HG02588 (cell line): ENCODE data around the gene KIAA1328.
"Not testable (repeated sequence)": the region's sequence is repeated elsewhere in the genome, so short reads cannot be mapped to it uniquely, and the experiment has no call there.

ENCODE experiments used
- ATAC-seq: cut with Tn5 transposase; IDR thresholded peaks from one replicate; pipeline ENCODE4 v1.9.1; 2021; ENCODE audit warnings: mild to moderate bottlenecking, moderate library complexity; ENCODE audit not compliant: unreplicated experiment

KIAA1328 gene

DNA sequence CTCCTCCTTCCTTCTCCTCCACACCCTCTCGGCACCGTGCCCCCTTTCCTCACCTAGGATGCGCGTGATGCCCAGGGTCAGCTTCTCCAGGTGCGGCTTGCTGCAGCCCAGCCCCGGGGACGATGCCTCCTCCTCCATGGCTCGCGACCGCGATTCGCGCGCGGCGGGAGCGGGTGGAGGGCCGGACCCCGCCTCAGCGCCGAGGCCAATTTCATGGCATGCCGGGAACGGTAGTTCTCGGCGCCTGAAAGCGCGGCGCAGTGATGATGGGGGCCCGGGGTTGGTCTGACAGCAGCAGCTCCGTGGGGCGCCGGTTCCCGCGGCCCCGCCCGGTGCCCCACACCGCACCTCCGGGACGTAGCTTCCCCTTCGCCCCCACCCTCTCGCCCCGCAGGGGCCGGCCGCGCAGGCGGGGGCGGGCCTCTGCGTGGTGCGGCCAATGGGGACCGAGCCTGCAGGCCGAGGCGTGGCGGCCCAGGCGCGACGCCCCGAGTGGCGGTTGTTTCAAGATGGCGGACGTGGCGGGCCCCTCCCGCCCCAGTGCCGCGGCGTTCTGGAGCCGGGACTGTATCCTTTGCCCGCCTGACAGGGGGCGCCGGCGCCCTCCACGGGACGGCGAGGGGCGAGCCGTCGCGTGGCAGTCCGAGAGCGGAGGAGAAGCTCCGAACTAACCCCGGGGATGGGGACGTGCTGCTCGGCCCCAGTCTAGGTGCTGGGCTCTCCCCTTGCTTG is at the start of gene KIAA1328, which contains the start of gene TPGS2:
KIAA1328 (plus strand) TSS at position 498 of the 732 bp plus-strand sequence; CDS start at position 510, 12 bp downstream.
TPGS2 (minus strand) TSS at position 373 of the 732 bp plus-strand sequence; CDS start at position 138, 235 bp downstream.
- peak; percentile 94 for ATAC-seq

DNA sequence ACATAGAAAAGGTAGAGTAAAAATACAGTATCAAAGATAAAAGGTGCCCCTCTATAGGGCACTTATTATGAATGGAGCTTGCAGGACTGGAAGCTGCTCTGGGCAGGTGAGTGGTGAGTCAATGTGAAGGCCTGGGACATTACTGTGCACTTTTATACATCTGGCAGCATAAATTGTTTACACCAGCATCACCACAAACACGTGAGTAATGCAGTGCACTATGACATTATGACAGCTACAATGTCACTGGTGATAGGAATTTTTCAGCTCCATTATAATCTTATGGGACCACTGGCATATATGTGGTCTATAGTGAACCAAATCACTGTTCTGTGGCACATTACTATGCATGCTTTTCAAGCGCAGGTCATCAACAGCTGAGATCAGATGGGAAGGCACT is 48.2 kb upstream of the KIAA1328 start:
- ATAC-seq, result no peak

DNA sequence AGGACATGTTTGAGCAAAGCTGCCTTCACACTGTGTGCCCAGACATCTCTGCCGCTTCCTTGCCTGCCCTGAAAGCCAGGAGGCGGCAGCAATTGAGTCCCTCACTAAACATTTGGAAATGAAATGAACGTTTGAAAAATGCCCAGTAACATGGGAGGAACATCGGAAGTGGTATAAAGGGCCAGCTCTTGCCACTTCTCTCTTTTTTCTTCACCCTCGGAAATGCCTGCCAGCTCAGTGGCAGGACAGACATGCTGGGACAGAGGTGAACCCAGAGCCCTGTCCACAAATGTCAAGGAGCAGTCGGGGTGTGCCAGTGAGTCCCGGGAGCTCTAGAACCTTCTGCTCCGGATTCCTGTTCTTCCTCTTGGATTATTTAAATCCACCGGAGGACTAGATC is 46.2 kb upstream of the KIAA1328 start:
- ATAC-seq, result no peak

DNA sequence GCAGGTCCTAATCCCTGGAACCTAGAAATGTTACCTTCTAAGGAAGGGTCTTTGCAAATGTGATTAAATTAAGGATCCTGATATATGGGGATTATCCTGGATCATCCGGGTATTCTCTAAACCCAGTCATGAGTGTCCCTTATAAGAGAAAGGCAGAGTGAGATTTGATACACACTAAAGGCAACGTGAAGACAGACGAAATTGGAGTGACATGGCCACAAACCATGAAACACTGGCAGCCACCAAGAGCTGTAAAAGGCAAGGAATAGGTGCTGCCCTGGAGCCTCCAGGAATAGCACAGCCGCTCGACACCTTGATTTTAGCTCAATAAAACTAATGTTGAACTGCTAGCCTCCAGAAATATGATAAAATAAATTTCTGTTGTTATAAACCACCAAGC is 45.1 kb upstream of the KIAA1328 start:
- no peak for ATAC-seq

DNA sequence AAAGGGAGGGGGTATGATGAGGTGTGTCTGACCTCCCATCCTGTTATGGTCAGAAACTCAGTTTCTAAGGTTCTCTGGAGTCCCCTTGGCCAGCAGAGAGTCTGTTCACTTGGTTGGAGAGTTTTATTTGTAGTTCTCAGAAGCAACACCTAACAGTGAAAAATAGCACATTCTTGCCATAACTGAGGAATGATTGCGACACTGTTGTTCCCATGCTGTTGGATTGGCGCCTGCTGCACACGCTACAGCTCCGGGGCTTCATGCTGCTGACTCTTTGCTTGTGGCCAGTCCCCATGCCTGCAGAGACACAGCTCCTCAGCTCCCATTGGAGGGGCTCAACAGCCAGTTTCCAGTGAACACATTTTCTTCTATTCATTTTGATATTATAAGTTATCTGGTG is 42.2 kb upstream of the KIAA1328 start:
- no peak for ATAC-seq

DNA sequence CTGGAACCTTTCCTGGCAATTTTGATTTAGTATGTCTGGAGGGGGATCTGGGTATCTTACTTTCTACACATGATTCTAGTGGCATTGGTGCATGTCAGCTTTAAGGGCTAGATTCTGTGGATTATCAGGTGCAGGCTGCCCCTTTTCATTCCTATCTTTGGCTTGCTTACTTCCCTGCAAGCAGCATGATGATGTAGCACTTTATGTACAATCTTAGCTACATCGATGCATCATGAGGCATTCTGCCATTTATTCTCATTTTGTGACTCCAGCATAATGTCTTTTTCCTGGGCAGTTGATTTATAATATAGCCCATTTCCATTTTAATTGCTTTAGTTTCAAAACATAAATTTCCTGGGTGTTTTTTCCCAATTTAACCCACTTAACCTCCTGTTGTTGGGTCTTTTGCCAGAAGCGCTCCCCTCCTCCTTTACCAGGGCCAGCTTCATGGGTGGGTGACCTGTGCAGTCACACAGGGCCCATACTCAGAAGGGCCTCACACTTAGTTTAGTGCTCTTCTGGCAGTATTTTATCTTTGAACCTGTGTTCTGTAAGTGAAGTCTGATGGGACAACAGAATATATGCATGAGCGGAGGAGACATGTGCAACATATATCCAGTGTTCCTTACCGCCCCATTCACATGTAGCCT is 36.2 kb upstream of the KIAA1328 start:
- no peak for ATAC-seq

DNA sequence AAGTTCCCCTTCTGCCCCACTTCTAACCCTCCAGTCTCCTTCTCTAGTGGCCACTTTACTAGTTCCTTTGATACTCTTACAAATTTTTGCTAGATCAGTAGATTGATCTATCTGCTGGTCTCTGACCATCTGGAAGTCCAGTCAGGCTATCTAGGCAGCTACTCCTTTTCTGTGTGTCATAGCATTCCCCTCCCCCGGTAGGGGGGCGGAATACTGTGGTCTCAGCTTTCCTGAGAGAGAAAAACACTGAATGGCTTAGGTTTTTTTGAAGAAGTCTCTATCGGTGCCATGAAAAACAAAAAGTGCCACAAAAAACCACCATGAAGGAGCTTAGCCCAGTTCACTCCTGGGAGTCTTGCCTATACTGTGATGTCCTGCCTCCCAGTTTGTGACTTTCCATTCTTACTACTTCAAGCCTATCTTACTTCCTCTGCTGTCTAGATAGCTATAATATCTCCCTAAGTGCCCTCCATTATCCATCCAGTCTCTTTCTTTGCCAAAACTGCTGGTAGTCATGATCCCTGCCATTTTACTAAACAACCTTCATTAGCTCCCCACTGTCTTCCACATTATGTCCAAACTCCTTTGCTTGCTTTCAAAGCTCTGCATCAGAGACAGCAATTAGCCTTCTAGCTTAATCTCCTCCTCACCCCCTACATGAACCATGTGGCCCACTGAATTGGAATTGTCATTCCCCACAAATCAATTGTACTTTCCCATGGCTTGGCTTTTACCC is 30.0 kb upstream of the KIAA1328 start:
- no peak for ATAC-seq

DNA sequence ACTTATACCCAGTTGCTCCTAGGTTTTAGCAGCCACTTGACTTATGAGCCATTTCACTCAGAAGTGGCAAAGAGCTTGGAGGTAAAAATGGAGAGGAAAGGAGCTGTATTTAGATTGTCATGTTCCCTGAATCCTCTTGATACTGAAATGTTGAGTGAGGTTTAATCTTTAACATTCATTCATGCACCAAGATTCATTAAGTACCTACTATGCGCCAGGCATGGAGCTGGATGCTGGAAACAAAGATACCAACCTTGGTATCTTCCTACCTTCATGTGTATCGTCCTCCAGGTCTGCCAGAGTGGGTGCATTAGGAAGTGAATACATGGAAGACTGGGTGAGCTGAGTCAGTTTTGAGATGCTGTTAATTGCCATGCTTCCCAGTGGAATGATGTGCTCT is 23.8 kb upstream of the KIAA1328 start:
- no peak for ATAC-seq

DNA sequence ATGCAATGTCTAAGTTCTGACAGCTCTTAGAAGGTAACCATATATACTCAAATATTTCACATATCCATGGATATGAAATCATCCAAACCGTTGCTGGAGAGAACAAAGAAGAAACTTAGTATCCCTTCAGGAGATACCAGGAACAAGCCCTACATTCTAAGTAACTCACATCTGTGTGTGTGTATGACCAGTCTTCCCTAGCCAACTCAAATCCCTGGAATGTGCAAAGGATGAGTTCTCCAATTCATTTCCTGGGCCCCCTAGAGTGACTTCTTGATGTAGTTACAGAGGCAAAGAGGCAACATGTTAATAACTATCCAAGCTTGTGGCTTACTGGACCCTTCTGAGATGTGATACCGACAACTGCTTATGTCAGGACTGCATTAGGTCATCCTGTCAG is 20.2 kb upstream of the KIAA1328 start:
- no peak for ATAC-seq

DNA sequence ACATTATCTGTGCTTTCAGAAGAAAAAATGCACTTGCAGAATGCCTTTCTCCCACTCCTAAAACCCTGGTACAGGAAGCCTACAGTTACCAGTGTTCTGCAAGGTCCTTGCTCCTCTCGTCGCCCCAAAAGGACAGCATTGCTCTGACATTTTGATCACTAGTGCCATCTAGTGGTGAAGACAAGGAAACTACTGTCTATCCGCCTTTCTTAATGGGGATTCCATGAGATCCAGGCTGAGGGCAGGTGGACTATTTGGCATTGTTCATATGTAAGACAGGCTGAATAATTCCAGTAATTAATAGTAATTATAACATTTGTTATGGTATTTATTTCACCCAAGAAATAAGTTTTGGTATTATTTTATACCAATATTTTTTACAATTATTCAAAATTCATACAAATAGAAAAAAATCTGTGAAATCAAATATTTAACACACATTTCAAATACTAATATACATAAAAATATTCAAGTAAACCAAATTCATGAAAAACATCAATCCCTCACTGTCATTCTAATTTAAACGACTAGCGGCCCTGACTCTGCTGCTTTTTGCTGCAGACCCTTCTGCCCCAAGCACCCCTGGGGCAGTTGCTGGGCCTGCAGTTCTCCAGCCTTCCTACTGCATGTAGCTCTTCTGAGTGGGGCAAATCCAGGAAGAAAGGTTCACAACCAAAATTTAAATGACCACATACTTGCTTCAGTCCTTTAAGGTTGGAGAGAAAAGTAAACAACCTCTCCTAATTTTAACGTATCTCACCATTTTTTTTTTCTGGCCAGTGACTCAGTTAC is 19.1 kb upstream of the KIAA1328 start:
- ATAC-seq, result peak; percentile 98

DNA sequence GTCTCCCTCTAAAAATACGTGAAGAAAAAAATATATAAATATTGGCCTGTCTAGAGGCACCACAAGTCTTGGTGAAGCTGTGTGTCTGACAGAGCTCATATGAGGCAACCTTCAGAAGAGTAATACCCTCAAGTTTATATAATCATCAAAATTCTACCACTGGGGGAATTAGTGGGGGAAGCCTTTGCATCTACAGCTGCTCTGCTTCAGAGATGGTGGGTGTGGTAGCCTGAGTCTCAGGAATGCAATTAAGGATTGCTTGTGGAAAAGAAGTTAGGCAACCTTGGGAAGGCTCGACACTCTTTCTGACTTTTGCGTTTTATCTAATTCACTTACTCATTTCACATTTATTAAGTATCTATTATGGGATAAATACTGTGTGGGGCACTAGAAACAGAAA is 17.5 kb upstream of the KIAA1328 start:
- no peak for ATAC-seq

DNA sequence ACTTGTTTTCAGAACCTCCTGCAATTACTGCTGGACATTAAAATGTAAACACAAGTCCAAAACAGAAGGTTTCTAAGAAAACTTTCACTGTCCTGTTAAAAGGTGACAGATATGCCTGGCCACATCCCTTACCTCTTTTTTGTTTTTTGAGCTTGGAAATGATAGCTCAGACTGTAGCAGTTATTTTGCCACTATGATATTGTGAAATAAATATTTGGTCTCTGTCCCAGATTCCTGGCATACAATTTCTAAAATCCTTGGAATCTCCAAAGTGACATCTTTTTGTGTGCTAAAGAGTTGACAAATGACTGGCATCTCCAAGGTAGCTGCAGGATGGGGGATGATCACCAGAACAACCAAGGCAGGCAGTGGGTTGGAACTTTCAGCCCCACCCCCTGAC is 17.0 kb upstream of the KIAA1328 start:
- ATAC-seq, result no peak

DNA sequence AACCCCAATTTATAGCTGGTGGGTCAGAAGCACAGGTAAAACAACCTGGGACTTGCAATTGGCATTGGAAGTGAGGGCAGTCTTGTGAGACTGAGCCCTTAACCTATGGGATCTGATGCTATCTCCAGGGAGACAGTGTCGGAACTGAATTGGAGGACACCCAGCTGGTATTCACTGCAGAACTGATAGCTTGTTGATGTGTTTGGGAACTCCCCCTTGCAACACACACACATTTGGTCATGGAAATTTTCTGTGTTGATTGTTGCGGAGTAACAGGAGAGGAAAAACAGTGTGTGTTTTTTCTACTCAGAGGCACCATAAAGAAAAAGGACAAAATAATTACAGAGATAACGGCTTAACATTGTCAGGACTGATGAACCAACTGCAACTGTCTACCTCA is 16.2 kb upstream of the KIAA1328 start:
- ATAC-seq, result no peak

DNA sequence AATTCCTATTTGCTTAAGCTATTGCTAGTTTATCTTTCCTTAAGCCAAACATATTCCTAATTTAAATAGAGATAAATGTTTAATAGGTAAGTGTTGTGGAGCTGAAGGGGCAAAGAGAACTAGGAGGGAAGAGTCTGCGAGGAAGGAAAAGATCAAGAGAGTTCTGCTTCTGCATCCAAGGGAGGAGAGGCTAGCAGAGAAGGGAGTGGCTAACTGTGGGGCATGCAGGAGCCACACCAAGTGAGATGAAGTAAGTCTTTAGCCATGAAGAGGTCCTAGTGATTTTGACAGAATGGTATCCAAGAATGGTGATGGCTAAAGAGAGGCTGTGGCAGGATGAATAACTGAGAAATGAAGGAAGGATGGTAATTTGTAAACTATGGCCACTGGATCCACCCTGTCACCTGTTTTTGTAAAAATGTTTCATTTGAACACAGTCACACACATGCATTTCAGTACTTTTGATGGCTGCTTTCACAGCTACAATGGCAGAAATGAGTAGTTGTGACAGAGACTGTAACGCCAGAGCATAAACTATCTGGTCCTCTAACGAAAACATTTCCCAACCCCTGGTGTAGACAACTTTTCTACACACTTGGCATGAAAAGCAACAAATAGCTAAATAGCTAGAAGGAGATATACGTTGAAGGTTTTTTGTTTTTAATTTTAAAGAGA is 15.7 kb upstream of the KIAA1328 start:
- ATAC-seq, result no peak

DNA sequence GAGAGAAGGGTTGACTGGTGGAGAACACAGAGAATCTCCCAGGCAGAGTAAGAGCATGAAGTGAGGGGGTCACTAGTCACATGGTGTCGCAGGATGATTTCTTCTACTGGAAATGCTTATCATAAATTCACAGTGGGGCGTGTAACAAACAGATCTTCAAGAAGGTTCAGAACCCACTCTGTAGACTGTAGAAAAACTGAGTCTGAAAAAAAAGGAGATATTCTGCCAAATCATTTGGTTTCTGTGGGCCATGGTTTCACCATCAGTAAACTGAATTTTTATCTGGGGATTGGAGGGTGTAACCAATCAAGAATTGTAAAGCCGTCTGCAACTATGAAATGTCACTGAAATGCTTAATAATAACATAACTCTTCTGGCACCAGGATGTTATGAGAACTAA is 15.1 kb upstream of the KIAA1328 start:
- no peak for ATAC-seq

DNA sequence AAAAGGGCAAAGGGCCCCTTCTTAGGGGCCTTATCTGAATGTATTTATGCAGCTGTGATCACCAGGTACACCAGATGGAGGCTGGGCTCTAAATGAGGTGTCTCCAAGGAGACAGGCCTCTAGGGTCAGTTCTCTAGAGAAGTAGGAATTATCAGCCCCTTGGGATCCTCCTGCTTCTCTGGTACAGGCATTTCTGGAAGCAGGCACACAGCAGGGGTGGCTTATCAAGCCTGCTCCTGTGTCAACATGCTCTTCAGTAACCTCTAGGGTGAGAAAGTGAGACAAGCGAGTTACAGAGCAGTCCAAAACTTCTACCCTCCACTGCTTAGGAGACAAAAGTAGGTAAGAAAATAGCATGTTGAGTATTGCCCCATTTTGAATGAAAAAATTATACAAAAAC is 13.9 kb upstream of the KIAA1328 start:
- no peak for ATAC-seq

DNA sequence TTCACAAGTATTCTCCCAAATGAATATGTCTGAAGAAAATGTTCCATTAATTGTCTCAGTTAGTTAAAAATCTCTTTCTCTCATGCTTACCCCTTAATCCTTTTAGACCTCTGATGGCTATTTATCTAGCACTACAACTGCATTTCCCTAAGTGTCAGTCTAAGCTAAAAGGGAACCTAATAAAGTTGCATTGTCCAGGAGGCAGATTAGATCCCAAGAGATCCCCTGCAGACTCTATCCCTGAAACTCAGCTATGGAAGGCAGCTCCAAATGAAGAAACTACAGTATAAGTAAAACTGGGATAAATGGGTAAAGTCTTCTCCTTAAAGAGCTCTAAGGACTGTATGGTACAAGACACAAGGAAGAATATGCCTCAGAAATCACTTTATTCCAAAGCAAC is 12.8 kb upstream of the KIAA1328 start:
- not testable (repeated sequence) for ATAC-seq

DNA sequence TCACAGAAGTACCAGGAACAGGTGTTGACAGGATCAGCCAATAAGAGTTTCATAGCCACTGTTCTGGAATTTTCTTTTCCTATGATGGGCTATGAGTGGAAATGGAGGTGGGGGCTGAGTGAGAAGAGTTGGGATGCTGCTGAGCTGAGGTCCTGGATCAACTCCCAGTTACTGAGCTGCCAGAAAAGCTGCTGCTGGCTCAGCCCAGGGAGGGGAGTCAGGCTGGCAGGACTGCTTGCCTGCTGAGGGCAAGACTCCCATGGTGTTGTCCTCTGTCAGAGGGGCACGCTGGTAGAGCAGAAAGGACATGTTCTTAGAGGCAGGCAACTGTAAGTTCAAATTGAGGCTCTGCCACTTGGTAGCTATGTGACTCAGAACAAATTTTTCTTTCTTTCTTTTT is 11.9 kb upstream of the KIAA1328 start:
- ATAC-seq, result no peak

DNA sequence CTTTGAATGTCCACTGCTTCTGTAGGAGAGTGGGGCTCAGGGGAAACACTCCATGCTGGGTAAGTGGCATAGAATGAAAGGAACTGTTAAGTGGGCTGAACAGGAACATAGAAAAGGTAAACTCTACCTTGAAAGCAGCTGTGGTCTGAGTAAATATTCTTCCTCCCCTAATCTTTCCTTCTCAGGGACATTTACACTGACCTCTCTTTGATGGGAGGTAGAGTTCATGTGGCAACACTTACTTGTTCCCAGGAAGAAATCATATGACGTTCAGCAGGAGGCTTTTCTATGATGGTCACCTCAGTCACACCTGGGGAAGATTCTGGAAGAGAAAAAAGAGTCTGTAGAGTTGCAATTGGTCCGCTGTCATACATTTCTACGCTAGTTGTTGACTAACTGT is 10.3 kb upstream of the KIAA1328 start:
- no peak for ATAC-seq

DNA sequence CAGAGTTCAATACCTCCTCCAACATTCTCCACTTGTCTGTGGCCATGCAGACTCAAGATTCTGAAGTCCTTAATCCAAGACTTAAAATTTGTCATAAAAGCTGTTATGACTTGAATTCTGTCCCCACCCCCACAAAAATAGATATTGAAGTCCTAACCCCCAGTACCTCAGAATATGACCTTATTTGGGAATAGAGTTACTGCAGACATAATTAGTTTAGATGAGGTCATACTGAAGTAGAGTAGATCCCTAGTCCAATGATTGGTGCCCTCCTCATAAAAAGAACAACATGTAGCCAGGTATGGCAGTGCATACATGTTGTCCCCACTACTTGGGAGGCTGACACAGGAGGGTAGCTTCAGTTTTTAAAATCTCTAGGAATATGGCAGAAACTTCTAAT is 9.3 kb upstream of the KIAA1328 start:
- no peak for ATAC-seq

DNA sequence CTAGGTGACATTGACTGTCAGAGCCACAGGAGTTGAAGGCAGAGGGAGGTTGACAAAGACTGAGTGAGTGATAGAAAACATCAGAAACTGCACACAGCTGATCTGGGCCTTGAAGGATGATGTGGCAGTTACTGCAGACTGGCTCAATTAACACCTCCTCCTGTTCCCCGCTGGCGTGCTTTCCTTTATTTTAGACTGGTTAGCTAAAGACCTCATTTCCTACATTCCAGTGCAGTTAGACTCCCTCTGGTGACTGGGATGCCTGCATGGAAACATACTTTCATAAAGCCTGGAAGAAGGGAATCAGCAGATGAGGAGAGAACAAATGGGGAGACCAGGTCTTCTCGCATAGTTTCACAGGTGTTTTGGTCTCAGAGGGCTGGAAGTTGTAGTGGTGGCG is 7.2 kb upstream of the KIAA1328 start:
- ATAC-seq, result no peak
